Activated naive CD4-positive, alpha-beta T cell treated with anti-CD3 and anti-CD28 coated beads, Interleukin-2, amount 10 ng/mL, durations not matched to agents 7 days and 5 days (primary cell): ENCODE data around the gene OR10H1.
"Not testable (repeated sequence)": the region's sequence is repeated elsewhere in the genome, so short reads cannot be mapped to it uniquely, and the experiment has no call there.

Experiments used
- CTCF ChIA-PET: fragments of 350-600 bp; sonication (Branson Sonifier 250); formaldehyde crosslinking; loops from one replicate; lab custom pipeline; 2021; ENCODE audit warnings: antibody characterized with exemption; lab: Charles Lee
- DNase-seq: peaks from one replicate; pipeline ENCODE4 v3.0.0-alpha.2; 2020
- H3K27ac Mint-ChIP-seq: one replicate; pipeline ENCODE4 v1.8.0; 2021; ENCODE audit warnings: mild to moderate bottlenecking, moderate library complexity, mixed read lengths
- H3K27me3 Mint-ChIP-seq: one replicate; pipeline ENCODE4 v1.8.0; 2021; ENCODE audit warnings: mild to moderate bottlenecking, mixed read lengths
- H3K36me3 Mint-ChIP-seq: one replicate; pipeline ENCODE4 v1.8.0; 2021; ENCODE audit warnings: mixed read lengths
- H3K4me1 Mint-ChIP-seq: one replicate; pipeline ENCODE4 v1.8.0; 2021; ENCODE audit warnings: mixed read lengths
- H3K4me3 Mint-ChIP-seq: one replicate; pipeline ENCODE4 v1.8.0; 2021; ENCODE audit warnings: mild to moderate bottlenecking, moderate library complexity, mixed read lengths
- H3K9me3 Mint-ChIP-seq: one replicate; pipeline ENCODE4 v1.8.0; 2021; ENCODE audit warnings: mixed read lengths

The OR10H1 gene

DNA sequence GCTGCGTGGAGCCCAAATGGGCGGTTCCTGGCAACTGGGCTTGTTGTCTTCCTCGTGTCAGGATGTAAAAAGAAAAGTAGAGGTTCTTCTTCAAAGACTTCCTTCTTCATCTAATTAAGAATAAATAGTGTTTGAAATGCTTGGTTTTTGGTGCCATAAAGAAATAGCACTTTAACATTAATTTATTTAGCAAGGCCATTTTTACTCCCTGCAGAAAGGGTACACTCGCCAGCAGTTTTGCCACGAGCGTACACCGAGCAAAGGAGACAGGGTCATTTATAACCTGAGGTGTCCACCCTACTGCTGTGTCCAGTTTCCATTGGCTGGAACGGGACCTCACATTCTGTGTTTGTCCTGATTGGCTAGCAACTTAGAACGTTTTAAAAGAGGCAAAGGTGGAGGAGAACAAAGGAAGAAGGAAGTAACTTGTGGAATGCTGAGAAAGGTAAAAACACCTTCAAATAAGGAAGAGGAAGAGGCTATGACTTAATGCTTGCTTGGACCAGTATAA, 21.8 kb upstream of the OR10H1 start:
- H3K36me3 Mint-ChIP-seq: peaks cover 3% of the 10 kb centered on the region
- H3K27ac Mint-ChIP-seq: peak overlapping the region; percentile 99
- CTCF ChIA-PET: interaction anchor here (1.1 to 1.7 kb wide), 2 partner anchors 33 to 207 kb away, joined by 3 to 5 read pairs; no protein-coding TSS in a partner anchor
- peak overlapping the region; percentile 87 for H3K4me3 Mint-ChIP-seq
- no peaks in the 10 kb centered on the region for H3K9me3 Mint-ChIP-seq
- peaks cover 40% of the 10 kb centered on the region for H3K4me1 Mint-ChIP-seq
- no peak for DNase-seq
- H3K27me3 Mint-ChIP-seq: no peaks in the 10 kb centered on the region

GRCh38 chr19:15836330-15837220, 21.1 kb upstream of the OR10H1 start:
- CTCF ChIA-PET: no interaction called here
- Mint-ChIP-seq H3K4me1 (peaks cover 33% of the 10 kb centered on the region), H3K4me3 (peak overlapping the region; percentile 87), H3K27ac (peak overlapping the region; percentile 99), H3K27me3 (no peaks in the 10 kb centered on the region), H3K36me3 (peaks cover 3% of the 10 kb centered on the region), H3K9me3 (no peaks in the 10 kb centered on the region)
- peak; percentile 98 for DNase-seq

- DNase-seq: peak; percentile 77
- CTCF ChIA-PET, H3K27me3 Mint-ChIP-seq, H3K9me3 Mint-ChIP-seq, H3K36me3 Mint-ChIP-seq: not testable (repeated sequence)
- Mint-ChIP-seq H3K4me1 (peaks cover 33% of the 10 kb centered on the region), H3K27ac (peak overlapping the region; percentile 99), H3K4me3 (peak overlapping the region; percentile 87)
Observed at GRCh38 chr19:15835565-15836329, 20.3 kb upstream of the OR10H1 start.

DNA sequence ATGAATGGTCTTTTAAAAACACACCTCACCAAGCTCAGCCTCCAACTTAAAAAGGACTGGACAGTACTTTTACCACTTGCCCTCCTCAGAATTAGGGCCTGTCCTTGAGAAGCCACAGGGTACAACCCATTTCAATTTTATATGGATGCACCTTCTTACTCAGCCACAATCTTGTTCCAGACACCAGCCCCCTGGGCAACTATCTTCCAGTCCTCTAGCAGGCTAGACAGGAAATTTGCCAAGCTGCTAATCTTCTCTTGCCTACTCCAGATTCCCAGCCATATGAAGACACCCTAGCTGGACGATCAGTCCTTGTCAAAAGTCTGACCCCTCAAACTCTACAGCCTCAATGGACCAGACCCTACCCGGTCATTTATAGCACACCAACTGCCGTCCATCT, 18.8 kb upstream of the OR10H1 start:
- Mint-ChIP-seq H3K4me1 (peaks cover 30% of the 10 kb centered on the region), H3K27me3 (peaks cover 14% of the 10 kb centered on the region)
- DNase-seq, H3K4me3 Mint-ChIP-seq, H3K9me3 Mint-ChIP-seq, H3K27ac Mint-ChIP-seq, CTCF ChIA-PET, H3K36me3 Mint-ChIP-seq: not testable (repeated sequence)

GRCh38 chr19:15831626-15832025, 16.2 kb upstream of the OR10H1 start:
- CTCF ChIA-PET: no interaction called here
- H3K4me1 Mint-ChIP-seq: peaks cover 12% of the 10 kb centered on the region
- H3K36me3 Mint-ChIP-seq: peaks cover 3% of the 10 kb centered on the region
- peaks cover 20% of the 10 kb centered on the region for H3K27me3 Mint-ChIP-seq
- DNase-seq: no peak
- no peak overlapping the region for H3K27ac Mint-ChIP-seq
- H3K4me3 Mint-ChIP-seq: no peak overlapping the region
- no peaks in the 10 kb centered on the region for H3K9me3 Mint-ChIP-seq

- CTCF ChIA-PET: no interaction called here
- no peak for DNase-seq
- peaks cover 28% of the 10 kb centered on the region for H3K27me3 Mint-ChIP-seq
- no peaks in the 10 kb centered on the region for H3K36me3 Mint-ChIP-seq
- no peak overlapping the region for H3K27ac Mint-ChIP-seq
- H3K4me1 Mint-ChIP-seq: peaks cover under 1% of the 10 kb centered on the region
- no peak overlapping the region for H3K4me3 Mint-ChIP-seq
- H3K9me3 Mint-ChIP-seq: no peaks in the 10 kb centered on the region
Observed at GRCh38 chr19:15829786-15830185, 14.3 kb upstream of the OR10H1 start.

GRCh38 chr19:15829306-15829698, 13.8 kb upstream of the OR10H1 start:
- Mint-ChIP-seq H3K4me1 (no peaks in the 10 kb centered on the region), H3K27me3 (peaks cover 28% of the 10 kb centered on the region), H3K9me3 (no peaks in the 10 kb centered on the region), H3K27ac (no peak overlapping the region), H3K36me3 (no peaks in the 10 kb centered on the region), H3K4me3 (no peak overlapping the region)
- CTCF ChIA-PET: no interaction called here
- DNase-seq: no peak

DNA sequence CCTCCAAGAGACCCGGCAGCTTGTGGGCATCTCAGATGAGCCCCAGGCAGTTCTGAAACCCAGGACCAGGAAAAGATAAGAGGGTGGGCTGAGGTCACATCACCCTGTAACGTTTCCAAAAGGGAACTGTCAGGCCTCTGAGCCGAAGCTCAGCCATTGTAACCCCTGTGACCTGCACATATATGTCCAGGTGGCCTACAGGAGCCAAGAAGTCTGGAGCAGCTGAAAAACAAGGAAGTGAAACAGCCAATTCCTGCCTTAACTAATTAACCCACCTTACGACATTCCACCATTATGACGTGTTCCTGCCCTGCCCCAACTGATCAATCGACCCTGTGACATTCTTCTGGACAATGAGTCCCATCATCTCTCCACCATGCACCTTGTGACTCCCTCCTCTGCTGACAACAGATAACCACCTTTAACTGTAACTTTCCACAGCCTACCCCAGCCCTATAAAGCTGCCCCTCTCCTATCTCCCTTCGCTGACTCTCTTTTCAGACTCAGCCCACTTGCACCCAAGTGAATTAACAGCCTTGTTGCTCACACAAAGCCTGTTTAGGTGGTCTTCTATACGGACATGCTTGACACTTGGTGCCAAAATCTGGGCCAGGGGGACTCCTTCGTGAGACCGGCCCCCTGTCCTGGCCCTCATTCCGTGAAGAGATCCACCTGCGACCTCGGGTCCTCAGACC, 13.3 kb upstream of the OR10H1 start:
- DNase-seq, H3K27ac Mint-ChIP-seq, H3K4me1 Mint-ChIP-seq, CTCF ChIA-PET, H3K36me3 Mint-ChIP-seq, H3K9me3 Mint-ChIP-seq, H3K4me3 Mint-ChIP-seq: not testable (repeated sequence)
- peaks cover 28% of the 10 kb centered on the region for H3K27me3 Mint-ChIP-seq

- Mint-ChIP-seq H3K27me3 (peaks cover 28% of the 10 kb centered on the region), H3K27ac (no peak overlapping the region), H3K4me1 (no peaks in the 10 kb centered on the region), H3K36me3 (no peaks in the 10 kb centered on the region), H3K9me3 (no peaks in the 10 kb centered on the region), H3K4me3 (no peak overlapping the region)
- no peak for DNase-seq
- CTCF ChIA-PET: interaction anchor here (1.0 kb wide), 1 partner anchor 67 kb away, joined by 3 read pairs; no protein-coding TSS in a partner anchor
Observed at GRCh38 chr19:15828121-15828610, 12.7 kb upstream of the OR10H1 start.

DNA sequence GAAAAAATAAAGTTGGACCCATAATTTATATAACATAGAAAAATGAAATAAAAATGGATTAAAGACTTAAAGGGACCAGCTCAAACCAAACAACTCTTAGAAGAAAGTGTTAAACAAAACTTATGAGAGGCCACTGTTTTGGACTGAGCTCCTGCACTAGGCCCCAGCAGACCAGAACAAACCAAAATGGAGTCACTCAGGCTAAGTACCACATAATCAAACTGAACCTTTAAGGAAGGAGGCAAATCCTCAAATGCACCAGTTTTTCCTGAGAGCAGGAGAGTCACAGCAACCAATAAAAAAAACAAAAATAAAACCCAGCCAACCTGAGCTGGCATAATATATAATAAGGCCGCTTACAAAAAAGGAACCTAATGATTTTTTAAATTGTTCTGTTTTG, 10.3 kb upstream of the OR10H1 start:
- no peaks in the 10 kb centered on the region for H3K36me3 Mint-ChIP-seq
- CTCF ChIA-PET: no interaction called here
- H3K27ac Mint-ChIP-seq: no peak overlapping the region
- H3K9me3 Mint-ChIP-seq: no peaks in the 10 kb centered on the region
- no peaks in the 10 kb centered on the region for H3K4me1 Mint-ChIP-seq
- no peak overlapping the region for H3K4me3 Mint-ChIP-seq
- H3K27me3 Mint-ChIP-seq: peaks cover 28% of the 10 kb centered on the region
- DNase-seq: no peak

DNA sequence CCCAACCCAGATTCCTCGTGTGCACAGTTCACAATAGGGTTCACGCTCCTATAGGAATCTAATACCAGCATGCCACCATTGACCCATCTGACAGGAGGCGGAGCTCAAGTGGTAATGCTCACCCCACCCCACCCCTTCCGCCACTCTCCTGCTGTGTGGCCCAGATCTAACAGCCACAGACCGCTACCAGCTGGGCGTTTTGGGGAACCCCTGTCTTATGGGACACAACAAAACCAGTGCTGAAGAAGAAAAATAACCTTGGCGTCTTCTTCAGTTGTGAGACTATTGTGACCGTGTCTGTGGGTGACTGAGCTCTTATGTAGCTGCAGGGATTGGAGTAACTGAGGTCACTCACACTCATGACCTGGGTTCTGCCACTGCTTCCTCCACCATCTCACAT, 5.2 kb upstream of the OR10H1 start:
- Mint-ChIP-seq H3K36me3 (no peaks in the 10 kb centered on the region), H3K4me3 (no peak overlapping the region), H3K27ac (no peak overlapping the region), H3K27me3 (peaks cover 9% of the 10 kb centered on the region), H3K4me1 (no peaks in the 10 kb centered on the region), H3K9me3 (no peaks in the 10 kb centered on the region)
- CTCF ChIA-PET: interaction anchor here (1.2 kb wide), 1 partner anchor 9 kb away, joined by 3 read pairs; no protein-coding TSS in a partner anchor
- DNase-seq: no peak

DNA sequence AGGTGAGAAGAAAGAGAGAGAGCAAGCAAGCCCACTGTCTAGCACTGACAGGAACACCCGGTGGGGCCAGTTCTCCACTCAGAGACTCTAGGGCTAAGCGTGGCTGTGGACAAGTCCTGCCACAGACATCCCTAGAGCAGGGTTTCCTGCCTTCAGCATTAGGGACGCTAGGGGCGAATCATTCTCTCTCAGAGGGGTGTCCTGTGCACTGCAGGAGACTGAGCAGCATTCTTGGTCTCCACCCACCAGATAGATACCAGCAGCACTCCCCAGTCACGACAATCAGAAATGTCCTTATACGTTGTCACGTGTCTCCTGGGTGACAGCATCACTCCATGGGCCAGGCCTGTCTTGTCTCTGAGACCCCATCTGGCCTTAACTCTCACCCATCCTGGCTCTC, 1.5 kb downstream of the OR10H1 start:
- no peak for DNase-seq
- peaks cover 4% of the 10 kb centered on the region for H3K4me1 Mint-ChIP-seq
- peaks cover 42% of the 10 kb centered on the region for H3K27me3 Mint-ChIP-seq

GRCh38 chr19:15812060-15812722, 3.3 kb downstream of the OR10H1 start:
- Mint-ChIP-seq H3K9me3 (no peaks in the 10 kb centered on the region), H3K27me3 (peaks cover 42% of the 10 kb centered on the region), H3K27ac (no peak overlapping the region), H3K36me3 (no peaks in the 10 kb centered on the region), H3K4me3 (no peak overlapping the region), H3K4me1 (peaks cover 4% of the 10 kb centered on the region)
- CTCF ChIA-PET: interaction anchor here (0.7 to 0.8 kb wide), 2 partner anchors 8 to 373 kb away, joined by 3 read pairs; partner anchors contain the start of gene FAM32A
- peak; percentile 50 for DNase-seq

More for the DNA sequence above, 1.5 kb downstream of the OR10H1 start:
- Mint-ChIP-seq H3K27ac (no peak overlapping the region), H3K36me3 (no peaks in the 10 kb centered on the region), H3K4me3 (no peak overlapping the region), H3K9me3 (no peaks in the 10 kb centered on the region)
- CTCF ChIA-PET: no interaction called here
